NCI-H345 treated with DMSO at 0.1 percent for 48 hours (cell line): Measurements from ENCODE around the gene CNPY1.
"Not testable (repeated sequence)": the region's sequence is repeated elsewhere in the genome, so short reads cannot be mapped to it uniquely, and the experiment has no call there.

ENCODE experiments used
- DNase-seq: peaks from one replicate; lab custom pipeline; 2025; ENCODE audit not compliant: unreplicated experiment; lab: John Stamatoyannopoulos, UW

The CNPY1 gene

GRCh38 chr7:155579565-155579964 is 33.2 kb upstream of the CNPY1 start:
- DNase-seq = no peak

- DNase-seq = no peak
These were observed 31.7 kb upstream of the CNPY1 start for GRCh38 chr7:155578016-155578415.

DNA sequence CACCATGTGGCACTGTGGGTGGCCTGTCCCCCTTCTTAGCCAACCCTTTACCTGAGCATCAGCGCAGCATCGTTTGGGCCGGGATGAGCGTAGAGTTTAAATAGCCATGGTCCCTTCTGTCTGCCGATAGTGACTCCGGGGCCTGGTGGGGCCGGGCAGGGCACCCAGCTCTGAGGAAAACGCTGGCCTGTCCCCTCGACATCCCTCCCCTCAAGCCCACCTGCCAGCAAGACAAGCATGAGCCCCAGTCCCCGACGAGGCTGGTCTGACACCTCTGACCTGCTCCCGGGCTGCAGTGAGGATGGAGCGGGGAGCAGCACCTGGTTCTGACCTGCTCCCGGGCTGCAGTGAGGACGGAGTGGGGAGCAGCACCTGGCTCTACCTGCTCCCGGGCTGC is 31.1 kb upstream of the CNPY1 start:
- no peak for DNase-seq

GRCh38 chr7:155576900-155577508 is 30.6 kb upstream of the CNPY1 start:
- DNase-seq = no peak

DNA sequence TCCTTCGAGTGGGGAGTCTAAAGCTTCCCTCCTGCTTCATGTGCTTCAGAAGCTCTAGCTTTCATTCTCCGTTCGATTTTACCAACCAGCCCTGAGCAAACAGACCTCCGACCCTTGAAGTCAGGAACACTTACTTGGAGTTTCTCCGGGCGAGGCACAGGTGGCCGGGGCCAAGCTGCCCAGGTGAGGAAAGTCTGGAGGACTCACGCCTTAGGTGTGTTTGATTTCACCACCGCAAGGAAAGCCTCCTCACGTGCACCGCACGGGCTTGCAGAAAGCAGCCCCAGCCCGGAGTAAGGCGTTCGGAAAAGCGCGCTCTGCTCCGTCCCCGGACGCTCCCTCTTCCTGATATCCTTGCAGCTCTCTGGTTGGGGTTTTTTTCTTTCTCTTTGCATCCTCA is 30.1 kb upstream of the CNPY1 start:
- no peak for DNase-seq

DNA sequence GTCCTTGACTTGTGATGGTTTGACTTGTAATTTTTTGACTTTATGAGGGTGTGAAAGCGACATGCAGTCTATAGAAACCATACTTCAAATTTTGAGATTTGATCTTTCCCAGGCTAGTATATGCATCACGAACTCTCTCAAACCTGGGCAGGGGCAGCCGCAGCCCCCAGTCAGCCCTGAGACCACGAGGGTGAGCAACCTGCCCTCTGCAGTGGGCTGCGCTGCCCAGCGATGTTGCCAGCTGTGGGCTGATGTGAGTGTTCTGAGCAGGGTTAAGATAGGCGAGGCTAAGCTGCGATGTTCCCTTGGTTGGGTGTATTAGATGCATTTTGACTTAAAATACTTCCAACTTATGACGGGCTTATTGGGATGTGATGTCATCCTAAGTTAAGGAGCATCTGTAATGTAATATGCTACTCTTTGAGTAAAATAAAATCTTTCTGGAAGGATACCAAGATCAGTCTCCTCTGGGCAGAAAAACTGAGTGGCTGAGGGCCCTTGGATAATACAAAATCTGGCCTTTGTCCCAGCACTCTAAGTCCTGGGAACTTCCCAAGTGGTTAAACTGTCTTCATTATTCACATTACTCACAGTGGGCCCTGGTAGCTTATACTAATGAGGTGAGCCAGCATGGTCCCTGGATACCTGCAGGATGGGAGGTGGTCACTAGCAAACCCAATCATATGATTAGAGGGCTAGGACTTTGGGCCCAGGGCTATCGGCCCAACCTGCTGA is 28.4 kb upstream of the CNPY1 start:
- no peak for DNase-seq

- DNase-seq = no peak
These were observed 25.4 kb upstream of the CNPY1 start for GRCh38 chr7:155571581-155572345.

- DNase-seq = no peak
These were observed 24.6 kb upstream of the CNPY1 start for GRCh38 chr7:155570991-155571390.

DNA sequence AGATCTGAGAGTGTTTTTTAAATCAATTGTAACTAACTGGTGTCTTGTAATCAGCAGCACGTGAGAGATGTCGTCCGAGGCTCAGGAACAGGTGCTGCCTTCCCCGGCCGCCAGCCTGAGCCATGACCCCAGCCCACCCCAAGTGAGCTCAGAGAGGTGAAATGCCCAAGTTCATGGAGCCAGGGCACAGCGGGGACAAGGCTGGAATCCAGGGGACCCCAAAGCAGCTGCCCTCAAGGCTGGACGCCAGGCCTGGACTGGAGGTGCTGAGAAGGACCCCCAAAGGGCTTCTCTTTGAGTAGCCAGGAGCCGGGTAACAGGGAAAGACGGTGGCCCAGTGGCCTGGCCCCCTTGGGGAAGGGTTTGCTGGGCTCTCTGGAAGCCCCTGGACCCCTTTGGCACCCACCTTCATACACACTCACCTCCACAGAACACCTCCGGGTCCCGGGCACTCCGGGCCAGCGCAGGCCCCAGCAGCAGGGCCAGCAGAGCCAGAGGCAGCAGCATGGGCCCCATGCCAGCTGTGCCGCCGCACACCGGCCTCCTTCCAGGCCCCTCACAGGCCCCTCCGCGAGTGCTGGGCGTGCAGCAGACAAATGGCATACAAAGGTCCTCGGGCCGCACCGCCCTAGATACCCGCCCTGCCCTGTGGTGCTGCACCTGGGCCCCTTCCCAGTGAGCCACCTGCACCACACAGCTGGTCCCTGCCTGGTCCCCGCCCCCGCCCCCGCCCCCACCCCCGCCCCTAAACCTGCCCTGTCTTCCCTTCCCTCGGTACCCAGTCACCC is 24.0 kb upstream of the CNPY1 start:
- no peak for DNase-seq

DNA sequence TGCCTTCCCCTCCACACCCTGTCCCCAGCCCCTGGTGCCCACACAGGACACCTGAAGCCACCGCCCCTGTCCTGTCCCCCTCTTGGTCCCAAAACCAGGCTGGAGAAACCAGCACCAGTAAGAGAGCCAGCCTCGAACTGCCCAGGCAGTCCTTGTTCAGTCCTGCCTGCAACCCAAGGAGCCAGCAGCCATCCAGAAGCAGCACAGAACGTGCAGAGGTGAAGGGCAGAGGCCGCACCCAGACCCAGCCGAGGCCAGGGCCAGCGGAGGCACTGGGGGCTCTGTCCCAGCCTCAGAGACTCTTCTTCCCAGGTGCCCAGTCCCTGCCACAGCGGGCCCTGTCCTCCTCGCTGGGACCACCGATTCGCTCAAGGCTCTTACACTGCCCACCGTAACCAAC is 23.3 kb upstream of the CNPY1 start:
- no peak for DNase-seq

DNA sequence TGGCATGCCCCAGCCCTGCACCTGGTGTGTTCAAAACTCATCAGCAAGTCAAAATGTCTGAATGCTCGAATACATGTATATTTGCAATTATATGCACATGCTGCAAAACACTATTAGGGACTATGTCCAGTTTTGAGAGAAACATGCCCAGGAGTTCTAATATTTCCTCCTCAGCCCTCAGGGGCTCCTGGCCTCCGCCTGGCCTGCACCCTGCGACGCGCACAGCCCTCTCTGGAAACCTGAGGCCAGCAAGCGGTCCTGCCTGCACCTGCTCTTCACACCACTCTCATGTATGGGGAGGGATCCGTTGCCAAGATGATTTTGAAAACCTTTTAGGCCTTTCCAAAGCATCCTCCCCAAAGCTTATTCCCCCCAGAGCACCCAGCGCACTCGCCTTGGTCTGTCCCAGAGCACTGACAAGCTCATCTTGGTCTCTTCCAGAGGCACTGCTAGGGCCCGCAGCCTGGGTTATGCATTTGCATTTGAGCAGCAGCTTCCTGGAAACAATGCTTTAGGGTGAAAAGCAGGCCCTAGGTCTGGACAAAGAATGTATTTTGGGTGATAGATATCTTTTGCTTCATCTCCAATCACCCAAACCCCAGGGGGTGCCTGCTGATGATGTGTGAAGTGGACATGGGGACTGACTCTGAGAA is 22.6 kb upstream of the CNPY1 start:
- DNase-seq = no peak

DNA sequence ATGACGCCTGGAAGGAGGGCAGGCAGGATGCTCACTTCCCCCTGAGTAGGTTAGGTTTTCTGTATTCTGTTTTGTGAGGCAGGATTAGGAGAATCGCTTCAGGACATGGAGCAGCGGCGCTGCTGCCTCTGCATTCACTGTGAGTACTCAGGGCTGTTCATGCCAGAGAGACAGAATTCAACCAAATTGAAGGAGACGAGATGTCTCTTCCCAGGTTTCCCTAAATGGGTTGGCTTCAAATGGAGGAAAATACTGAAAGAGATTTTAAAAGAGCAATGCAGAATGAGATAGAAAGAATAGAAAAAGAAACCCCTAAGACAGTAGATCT is 21.9 kb upstream of the CNPY1 start:
- no peak for DNase-seq

DNA sequence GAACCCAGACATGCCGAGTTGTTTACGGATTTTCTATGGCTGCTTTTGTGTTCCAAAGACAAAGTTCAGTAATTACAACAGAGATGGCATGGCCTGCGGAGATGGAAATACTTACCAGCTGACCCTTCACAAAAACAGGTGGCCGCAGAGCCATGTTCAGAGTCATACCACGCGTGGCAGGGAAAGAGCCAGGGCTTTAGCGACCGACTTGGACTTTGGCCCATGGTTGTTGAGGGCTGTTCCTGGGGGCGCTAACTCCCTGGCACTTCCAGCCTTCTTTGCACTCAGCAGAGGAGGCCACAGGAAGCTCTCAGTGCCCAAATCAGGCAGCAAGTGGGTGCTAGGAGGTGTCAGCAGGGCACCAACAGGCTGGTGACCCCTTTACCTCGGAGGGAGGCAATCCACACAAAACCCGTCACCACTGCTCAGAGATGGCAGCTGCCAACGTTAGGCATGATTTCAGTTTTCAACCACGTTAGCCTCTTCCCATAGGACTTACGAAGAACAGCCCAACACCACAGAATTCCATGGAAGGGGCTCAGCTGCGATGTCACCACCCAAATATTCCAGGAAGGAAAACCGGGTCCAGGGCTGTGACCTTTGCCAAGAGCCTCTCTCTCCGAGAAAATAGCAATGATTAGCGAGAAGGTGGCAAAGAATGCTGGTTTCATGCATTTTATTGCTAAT is 21.4 kb upstream of the CNPY1 start:
- DNase-seq = no peak

DNA sequence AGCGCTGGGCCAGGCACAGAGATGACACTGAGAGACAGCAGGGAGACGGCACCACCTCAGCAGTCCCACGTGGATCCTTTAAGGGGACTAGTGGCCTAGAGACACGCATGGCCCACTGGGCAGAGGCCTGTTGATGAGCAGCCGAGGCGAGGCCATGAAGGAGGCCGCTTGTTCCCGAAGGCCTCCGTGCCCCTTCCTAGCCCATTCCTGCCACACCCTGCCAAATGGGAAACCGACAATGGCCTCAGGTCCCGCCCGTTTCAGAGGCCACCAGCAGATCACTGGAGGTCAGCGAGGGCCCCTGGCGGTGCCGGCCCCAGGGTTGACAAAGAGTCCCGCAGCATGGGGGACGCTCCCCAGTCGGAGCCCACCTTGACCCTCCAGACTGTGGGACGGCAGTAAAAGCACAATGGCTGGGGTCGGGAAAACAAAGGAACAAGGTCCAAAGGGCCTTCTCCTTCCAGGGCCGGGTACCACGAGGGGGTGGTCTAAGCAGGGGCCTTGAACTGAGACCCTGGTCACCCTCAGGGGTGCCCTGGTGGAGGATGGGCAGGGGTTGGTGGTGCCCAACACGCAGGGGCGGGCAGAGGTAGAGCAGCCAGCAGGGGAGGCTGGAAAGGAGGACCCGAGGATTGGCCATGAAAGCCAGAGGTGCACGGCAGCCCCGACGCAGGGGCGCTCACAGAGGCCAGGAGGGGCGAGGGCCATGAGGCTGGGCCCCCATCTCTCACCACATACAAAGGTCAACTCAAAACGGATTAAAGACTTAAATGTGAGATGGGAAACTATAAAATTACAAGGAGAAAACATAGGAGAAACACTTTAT is 19.9 kb upstream of the CNPY1 start:
- DNase-seq = no peak

- DNase-seq = no peak
These were observed 19.2 kb upstream of the CNPY1 start for GRCh38 chr7:155565596-155565995.

GRCh38 chr7:155562976-155563375 is 16.6 kb upstream of the CNPY1 start:
- not testable (repeated sequence) for DNase-seq

- DNase-seq = no peak
These were observed 15.7 kb upstream of the CNPY1 start for GRCh38 chr7:155562106-155562505.

DNA sequence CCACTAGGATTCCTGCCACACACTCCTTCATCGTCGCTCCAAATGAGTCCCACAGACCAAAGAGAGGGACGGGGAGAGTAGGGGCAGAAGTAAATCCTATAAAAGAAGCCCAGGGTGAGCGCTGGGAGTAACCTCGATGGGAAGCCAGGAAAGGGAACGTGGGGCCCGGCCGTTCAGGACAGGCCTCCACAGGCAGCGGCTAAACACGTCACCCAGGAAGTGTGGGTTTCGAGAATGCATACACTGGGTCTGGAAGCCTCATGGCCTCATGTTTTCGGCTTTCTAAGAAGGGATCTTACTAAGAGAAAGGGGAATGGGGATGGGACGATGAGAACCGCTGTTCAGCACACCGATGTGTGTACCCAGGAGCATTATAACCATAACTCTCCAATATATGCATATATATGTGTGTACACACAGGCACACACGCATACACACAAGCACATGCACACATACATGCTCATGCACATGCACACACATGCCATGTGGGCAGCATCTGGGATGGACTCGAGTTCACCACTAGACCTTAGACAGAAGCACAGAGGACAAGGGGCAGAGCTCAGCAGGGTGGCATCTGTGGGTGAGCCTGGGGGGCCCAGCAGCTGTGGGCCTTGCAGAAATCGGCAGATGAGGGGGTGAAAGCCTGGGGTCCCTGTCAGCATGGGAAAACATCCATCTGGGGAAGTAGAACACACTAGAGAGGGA is 14.8 kb upstream of the CNPY1 start:
- no peak for DNase-seq
